Muscle layer of duodenum (tissue), 2 donors: Measurements from ENCODE around the gene EHD1.

ENCODE experiments used
- H3K27ac ChIP-seq: one replicate; pipeline ENCODE4 v1.7.0; 2013; ENCODE audit warnings: mild to moderate bottlenecking, low read length
- H3K27me3 ChIP-seq: one replicate; pipeline ENCODE4 v1.7.0; 2013; ENCODE audit warnings: low read depth, mild to moderate bottlenecking, control low read depth, low read length
- H3K36me3 ChIP-seq, 2 donors: one replicate each; pipeline ENCODE4 v1.7.0; 2013; ENCODE audit warnings: low read length in 2 of 2, control low read depth in 1 of 2, mild to moderate bottlenecking in 1 of 2; ENCODE audit not compliant: insufficient read depth in 2 of 2, control insufficient read depth in 1 of 2
- H3K4me1 ChIP-seq, 2 donors: one replicate each; pipeline ENCODE4 v1.7.0; 2013; ENCODE audit warnings: low read length in 2 of 2, mild to moderate bottlenecking in 2 of 2, control low read depth in 1 of 2, moderate library complexity in 1 of 2; ENCODE audit not compliant: insufficient read depth in 2 of 2, control insufficient read depth in 1 of 2
- H3K4me3 ChIP-seq, 2 donors: one replicate each; pipeline ENCODE4 v1.7.0; 2013; ENCODE audit warnings: low read length in 2 of 2, low read depth in 1 of 2, mild to moderate bottlenecking in 1 of 2
- H3K9me3 ChIP-seq, 2 donors: one replicate each; pipeline ENCODE4 v1.7.0; 2013; ENCODE audit warnings: low read length in 2 of 2, control low read depth in 1 of 2, mild to moderate bottlenecking in 1 of 2; ENCODE audit not compliant: control insufficient read depth in 1 of 2
- donor health status: healthy.

Gene EHD1

GRCh38 chr11:64804346-64805210 is 73.8 kb downstream of the EHD1 start:
- Histone ChIP-seq H3K27ac (peak overlapping the region; percentile 64), H3K4me3 (no peak overlapping the region), H3K27me3 (no peaks in the 10 kb centered on the region), H3K4me1 (peaks cover 10 to 37% of the 10 kb centered on the region in 2 donors), H3K9me3 (no peaks in the 10 kb centered on the region), H3K36me3 (peaks cover 2 to 27% of the 10 kb centered on the region in 2 donors)

- H3K4me1 ChIP-seq = peaks cover 5 to 30% of the 10 kb centered on the region in 2 donors
Measured at GRCh38 chr11:64803846-64804345, 74.5 kb downstream of the EHD1 start.

DNA sequence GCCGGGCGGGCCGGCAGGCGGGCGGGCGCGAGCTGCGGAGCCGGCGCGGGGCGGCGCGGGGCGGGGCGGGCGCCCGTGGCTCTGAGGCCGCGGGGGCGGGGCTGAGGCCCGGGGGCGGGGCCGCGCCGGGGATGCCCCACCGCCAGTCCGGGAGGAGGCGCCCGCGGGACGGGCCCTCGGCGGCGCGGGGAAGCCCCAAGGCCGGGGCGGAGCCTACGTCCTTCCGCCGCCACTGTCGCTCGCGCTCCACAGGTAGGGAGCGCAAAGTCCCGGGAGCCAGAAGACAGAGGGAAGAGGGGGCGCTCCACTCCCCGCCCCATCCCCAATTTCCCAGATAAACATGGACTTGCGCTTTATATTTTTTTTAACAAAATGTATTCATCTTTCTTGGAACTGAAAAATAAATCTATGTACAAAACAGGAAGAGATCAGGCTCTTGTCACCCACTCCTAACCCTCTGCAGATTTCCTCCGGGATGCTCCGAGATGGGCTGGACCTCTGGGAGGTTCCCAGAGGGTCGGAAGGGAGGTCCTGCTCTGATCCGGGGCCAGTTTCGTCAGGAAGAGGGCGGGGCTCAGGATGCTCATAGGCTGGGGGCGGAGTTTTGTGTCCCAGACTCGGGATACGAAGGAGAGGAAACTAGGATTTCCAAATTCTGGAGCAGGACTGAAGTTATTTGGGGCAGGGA is 75.1 kb downstream of the EHD1 start, which contains the start of gene MAP4K2:
Gene MAP4K2, minus strand, starts transcription at position 57 of the 688 bp plus-strand sequence. CDS start 65 bp downstream, outside the sequence.
- peak within 1 kb of the TSS; percentile 64 for H3K27ac ChIP-seq
- no peaks in the 10 kb centered on the region for H3K27me3 ChIP-seq
- H3K36me3 ChIP-seq = peaks cover 2 to 31% of the 10 kb centered on the region in 2 donors
- H3K4me1 ChIP-seq = peaks cover 5 to 30% of the 10 kb centered on the region in 2 donors
- H3K9me3 ChIP-seq = no peaks in the 10 kb centered on the region
- peak within 1 kb of the TSS; percentile 70 to 76 for H3K4me3 ChIP-seq

More at GRCh38 chr11:64803846-64804345, 74.5 kb downstream of the EHD1 start:
- Histone ChIP-seq H3K27ac (peak overlapping the region; percentile 64), H3K36me3 (peaks cover 2 to 28% of the 10 kb centered on the region in 2 donors), H3K27me3 (no peaks in the 10 kb centered on the region), H3K4me3 (peak overlapping the region; percentile 68 to 76), H3K9me3 (no peaks in the 10 kb centered on the region)

- H3K36me3 ChIP-seq = peaks cover 2 to 29% of the 10 kb centered on the region in 2 donors
- peaks cover 5 to 27% of the 10 kb centered on the region in 2 donors for H3K4me1 ChIP-seq
- no peaks in the 10 kb centered on the region for H3K27me3 ChIP-seq
- no peaks in the 10 kb centered on the region for H3K9me3 ChIP-seq
- peak overlapping the region; percentile 37 to 70 for H3K4me3 ChIP-seq
- no peak overlapping the region for H3K27ac ChIP-seq
Measured at GRCh38 chr11:64802370-64803157, 75.9 kb downstream of the EHD1 start.
